GM23338 (cell line): ENCODE data around the gene ADAM11.

ENCODE experiments used
- CTCF ChIP-seq, 2 experiments: fragments of 200-600 bp in 1 of 2; sonication (generic) in 1 of 2; conservative IDR thresholded peaks; 2 replicates each; pipeline versions ENCODE4 v1.5.1 to v1.6.1; 2016 to 2017; ENCODE audit warnings: antibody characterized with exemption in 2 of 2, low read depth in 2 of 2, mild to moderate bottlenecking in 2 of 2, moderate library complexity in 1 of 2
- EZH2 ChIP-seq: fragments of 200-600 bp; sonication (generic); IDR thresholded peaks from one replicate; pipeline ENCODE4 v1.8.0; 2017; ENCODE audit warnings: antibody characterized with exemption, mild to moderate bottlenecking, low read depth; ENCODE audit not compliant: unreplicated experiment
- JUNB ChIP-seq: IDR thresholded peaks from one replicate; pipeline ENCODE4 v1.6.1; 2016; ENCODE audit warnings: antibody characterized with exemption; ENCODE audit not compliant: unreplicated experiment

- TF ChIP-seq CTCF (conservative IDR thresholded peaks at IDR 0.05; ENCODE audit: low read depth in 2 of 2) (no peak), EZH2 (no peak), JUNB (no peak)
These were observed 5.6 kb upstream of the ADAM11 start for GRCh38 chr17:44752953-44753861.
